Measurements from ENCODE around the gene SSH2.

SSH2 gene

DNA sequence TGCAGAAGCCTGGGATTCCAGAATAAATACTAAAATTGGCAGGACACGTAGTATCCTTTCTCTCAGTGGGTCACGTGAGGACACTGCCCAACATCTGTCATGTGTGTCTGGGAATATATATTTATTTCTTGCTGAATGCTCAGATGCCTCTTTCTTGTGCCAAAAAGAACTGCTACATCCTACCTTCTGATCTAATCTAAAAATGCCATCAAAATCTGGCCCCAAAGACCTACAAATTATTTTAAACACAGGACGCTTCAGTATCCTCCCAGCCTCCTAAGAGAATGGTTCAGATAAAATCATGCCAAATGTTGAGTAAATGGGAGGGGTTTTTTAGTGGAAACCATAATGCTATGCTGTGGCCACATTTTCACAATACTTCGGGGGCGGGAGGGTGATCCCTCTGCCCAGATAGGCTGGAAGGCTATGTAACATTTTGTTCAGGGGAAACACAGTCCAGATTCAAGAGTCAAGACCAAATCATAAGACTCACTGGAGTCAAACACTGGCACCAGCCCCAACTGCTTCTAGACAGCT lies 284.4 kb downstream of the SSH2 start:
- H3K4me3 ChIP-seq (ENCODE audit: low read length) = no peak overlapping the region
- H3K4me1 ChIP-seq (ENCODE audit: control insufficient read depth, insufficient read depth, low read length) = peaks cover 7% of the 10 kb centered on the region

DNA sequence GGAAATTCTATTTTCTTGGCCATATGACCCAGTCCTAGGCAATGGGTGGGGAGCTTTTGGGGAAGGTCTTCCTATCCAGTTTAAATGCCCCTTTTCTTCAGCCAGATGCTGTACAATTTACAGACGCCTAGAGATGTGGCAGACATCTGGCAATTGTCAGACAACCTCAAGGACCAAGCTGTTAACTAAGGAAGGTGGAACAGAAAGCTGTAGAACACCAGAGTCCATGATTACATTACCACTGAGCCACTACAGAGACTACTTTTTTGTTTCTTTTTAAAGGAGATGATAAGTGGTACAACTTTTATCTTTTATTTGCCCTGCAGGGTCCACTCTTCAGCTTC lies 286.2 kb downstream of the SSH2 start:
- Histone ChIP-seq H3K27me3 (ENCODE audit: control insufficient read depth, insufficient read depth, low read length) (no peaks in the 10 kb centered on the region), H3K36me3 (ENCODE audit: control insufficient read depth, insufficient read depth, low read length) (peaks cover 2% of the 10 kb centered on the region), H3K9ac (ENCODE audit: low read length) (no peak overlapping the region), H3K4me3 (ENCODE audit: low read length) (no peak overlapping the region), H3K27ac (ENCODE audit: low read depth, low read length) (no peak overlapping the region), H3K4me1 (ENCODE audit: control insufficient read depth, insufficient read depth, low read length) (peaks cover 10% of the 10 kb centered on the region)

More for the DNA sequence above, 284.4 kb downstream of the SSH2 start:
- Histone ChIP-seq H3K27me3 (ENCODE audit: control insufficient read depth, insufficient read depth, low read length) (no peaks in the 10 kb centered on the region), H3K9ac (ENCODE audit: low read length) (no peak overlapping the region), H3K36me3 (ENCODE audit: control insufficient read depth, insufficient read depth, low read length) (peaks cover 2% of the 10 kb centered on the region), H3K27ac (ENCODE audit: low read depth, low read length) (peak overlapping the region; percentile 33)

GRCh38 chr17:29642171-29642611 lies 287.8 kb downstream of the SSH2 start:
- Histone ChIP-seq H3K36me3 (ENCODE audit: control insufficient read depth, insufficient read depth, low read length) (no peaks in the 10 kb centered on the region), H3K27ac (ENCODE audit: low read depth, low read length) (no peak overlapping the region), H3K4me3 (ENCODE audit: low read length) (no peak overlapping the region), H3K4me1 (ENCODE audit: control insufficient read depth, insufficient read depth, low read length) (peaks cover 10% of the 10 kb centered on the region), H3K9ac (ENCODE audit: low read length) (no peak overlapping the region), H3K27me3 (ENCODE audit: control insufficient read depth, insufficient read depth, low read length) (no peaks in the 10 kb centered on the region)

GRCh38 chr17:29640981-29641642 lies 288.9 kb downstream of the SSH2 start:
- H3K9ac ChIP-seq (ENCODE audit: low read length) = no peak overlapping the region
- H3K4me3 ChIP-seq (ENCODE audit: low read length) = no peak overlapping the region
- no peak overlapping the region for H3K27ac ChIP-seq (ENCODE audit: low read depth, low read length)
- H3K36me3 ChIP-seq (ENCODE audit: control insufficient read depth, insufficient read depth, low read length) = peaks cover 7% of the 10 kb centered on the region
- no peaks in the 10 kb centered on the region for H3K27me3 ChIP-seq (ENCODE audit: control insufficient read depth, insufficient read depth, low read length)
- peaks cover 10% of the 10 kb centered on the region for H3K4me1 ChIP-seq (ENCODE audit: control insufficient read depth, insufficient read depth, low read length)

DNA sequence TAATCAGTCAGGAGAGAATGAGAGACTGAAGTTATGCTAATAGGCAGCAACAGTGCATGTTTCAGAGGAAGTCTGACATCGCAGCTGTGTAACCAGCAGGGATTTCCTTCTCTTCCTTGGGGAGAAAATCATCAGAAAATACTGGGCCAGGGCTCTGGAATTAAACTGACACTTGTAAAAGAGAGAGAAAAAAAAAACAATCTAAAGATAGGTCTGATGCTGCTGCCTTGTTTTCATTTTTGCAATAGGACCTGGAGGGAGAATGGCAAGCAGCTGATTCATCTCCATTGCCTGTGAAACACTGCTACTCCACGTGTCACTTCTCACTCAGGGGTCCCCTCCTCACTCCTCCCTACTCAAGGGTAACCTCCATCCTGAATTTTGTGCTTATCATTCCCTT lies 289.6 kb downstream of the SSH2 start:
- Histone ChIP-seq H3K27me3 (ENCODE audit: control insufficient read depth, insufficient read depth, low read length) (no peaks in the 10 kb centered on the region), H3K36me3 (ENCODE audit: control insufficient read depth, insufficient read depth, low read length) (peaks cover 10% of the 10 kb centered on the region), H3K4me3 (ENCODE audit: low read length) (no peak overlapping the region), H3K4me1 (ENCODE audit: control insufficient read depth, insufficient read depth, low read length) (peaks cover 10% of the 10 kb centered on the region), H3K9ac (ENCODE audit: low read length) (no peak overlapping the region), H3K27ac (ENCODE audit: low read depth, low read length) (no peak overlapping the region)

- H3K27ac ChIP-seq (ENCODE audit: low read depth, low read length) = no peak overlapping the region
- H3K9ac ChIP-seq (ENCODE audit: low read length) = no peak overlapping the region
- H3K4me1 ChIP-seq (ENCODE audit: control insufficient read depth, insufficient read depth, low read length) = no peaks in the 10 kb centered on the region
- peaks cover 26% of the 10 kb centered on the region for H3K36me3 ChIP-seq (ENCODE audit: control insufficient read depth, insufficient read depth, low read length)
- no peaks in the 10 kb centered on the region for H3K27me3 ChIP-seq (ENCODE audit: control insufficient read depth, insufficient read depth, low read length)
- H3K4me3 ChIP-seq (ENCODE audit: low read length) = no peak overlapping the region
Observed at GRCh38 chr17:29633886-29634285, 296.1 kb downstream of the SSH2 start.

GRCh38 chr17:29630630-29631193 lies 299.3 kb downstream of the SSH2 start:
- H3K27me3 ChIP-seq (ENCODE audit: control insufficient read depth, insufficient read depth, low read length) = no peaks in the 10 kb centered on the region
- no peaks in the 10 kb centered on the region for H3K4me1 ChIP-seq (ENCODE audit: control insufficient read depth, insufficient read depth, low read length)
- peaks cover 16% of the 10 kb centered on the region for H3K36me3 ChIP-seq (ENCODE audit: control insufficient read depth, insufficient read depth, low read length)
- no peak overlapping the region for H3K9ac ChIP-seq (ENCODE audit: low read length)
- H3K4me3 ChIP-seq (ENCODE audit: low read length) = no peak overlapping the region
- no peak overlapping the region for H3K27ac ChIP-seq (ENCODE audit: low read depth, low read length)

GRCh38 chr17:29629839-29630238 lies 300.2 kb downstream of the SSH2 start:
- Histone ChIP-seq H3K4me3 (ENCODE audit: low read length) (no peak overlapping the region), H3K36me3 (ENCODE audit: control insufficient read depth, insufficient read depth, low read length) (peaks cover 16% of the 10 kb centered on the region), H3K4me1 (ENCODE audit: control insufficient read depth, insufficient read depth, low read length) (no peaks in the 10 kb centered on the region), H3K27ac (ENCODE audit: low read depth, low read length) (no peak overlapping the region), H3K9ac (ENCODE audit: low read length) (no peak overlapping the region), H3K27me3 (ENCODE audit: control insufficient read depth, insufficient read depth, low read length) (no peaks in the 10 kb centered on the region)

GRCh38 chr17:29628644-29629043 lies 301.4 kb downstream of the SSH2 start:
- Histone ChIP-seq H3K9ac (ENCODE audit: low read length) (no peak overlapping the region), H3K27ac (ENCODE audit: low read depth, low read length) (no peak overlapping the region), H3K27me3 (ENCODE audit: control insufficient read depth, insufficient read depth, low read length) (no peaks in the 10 kb centered on the region), H3K36me3 (ENCODE audit: control insufficient read depth, insufficient read depth, low read length) (peaks cover 16% of the 10 kb centered on the region), H3K4me3 (ENCODE audit: low read length) (no peak overlapping the region), H3K4me1 (ENCODE audit: control insufficient read depth, insufficient read depth, low read length) (no peaks in the 10 kb centered on the region)

GRCh38 chr17:29627951-29628350 lies 302.1 kb downstream of the SSH2 start:
- H3K27ac ChIP-seq (ENCODE audit: low read depth, low read length) = no peak overlapping the region
- peaks cover 1% of the 10 kb centered on the region for H3K4me1 ChIP-seq (ENCODE audit: control insufficient read depth, insufficient read depth, low read length)
- H3K27me3 ChIP-seq (ENCODE audit: control insufficient read depth, insufficient read depth, low read length) = no peaks in the 10 kb centered on the region
- peaks cover 16% of the 10 kb centered on the region for H3K36me3 ChIP-seq (ENCODE audit: control insufficient read depth, insufficient read depth, low read length)
- H3K9ac ChIP-seq (ENCODE audit: low read length) = no peak overlapping the region
- no peak overlapping the region for H3K4me3 ChIP-seq (ENCODE audit: low read length)

DNA sequence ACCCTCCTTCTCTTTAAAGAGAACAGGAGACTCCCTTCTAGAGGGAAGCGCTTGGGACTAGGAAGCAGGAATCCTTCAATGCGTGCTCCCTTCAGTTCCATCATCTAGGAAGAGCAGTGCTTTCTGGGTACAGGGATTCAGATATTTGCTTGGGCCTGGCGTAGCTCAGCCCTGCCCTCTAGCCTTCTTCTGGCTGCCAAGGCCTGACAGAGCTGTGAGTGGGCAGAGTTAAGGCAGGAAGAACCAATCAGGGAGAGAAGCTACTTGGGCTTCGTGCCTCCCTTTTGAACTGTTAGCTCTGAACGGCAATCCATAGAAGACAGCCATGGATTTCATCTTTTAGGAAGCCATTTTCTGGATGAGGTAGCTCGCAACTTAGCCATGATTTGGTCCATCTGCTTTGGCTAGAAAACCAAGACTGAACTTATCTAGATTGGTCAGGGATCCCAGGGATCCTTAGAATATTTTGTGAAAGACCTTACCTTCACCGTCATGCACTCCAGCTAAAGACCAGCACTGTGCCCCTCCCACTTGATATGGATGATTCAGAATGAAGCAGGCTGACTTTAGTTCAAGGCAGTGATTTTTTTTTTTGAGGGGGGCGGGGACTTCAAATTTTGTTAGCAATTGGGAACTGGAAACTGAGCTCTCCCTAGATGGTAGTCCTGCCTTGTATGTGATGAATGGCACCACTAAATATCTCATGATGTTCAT lies 304.8 kb downstream of the SSH2 start:
- peaks cover 7% of the 10 kb centered on the region for H3K4me1 ChIP-seq (ENCODE audit: control insufficient read depth, insufficient read depth, low read length)
- H3K36me3 ChIP-seq (ENCODE audit: control insufficient read depth, insufficient read depth, low read length) = no peaks in the 10 kb centered on the region
- H3K9ac ChIP-seq (ENCODE audit: low read length) = no peak overlapping the region
- H3K4me3 ChIP-seq (ENCODE audit: low read length) = no peak overlapping the region
- H3K27me3 ChIP-seq (ENCODE audit: control insufficient read depth, insufficient read depth, low read length) = no peaks in the 10 kb centered on the region
- no peak overlapping the region for H3K27ac ChIP-seq (ENCODE audit: low read depth, low read length)

DNA sequence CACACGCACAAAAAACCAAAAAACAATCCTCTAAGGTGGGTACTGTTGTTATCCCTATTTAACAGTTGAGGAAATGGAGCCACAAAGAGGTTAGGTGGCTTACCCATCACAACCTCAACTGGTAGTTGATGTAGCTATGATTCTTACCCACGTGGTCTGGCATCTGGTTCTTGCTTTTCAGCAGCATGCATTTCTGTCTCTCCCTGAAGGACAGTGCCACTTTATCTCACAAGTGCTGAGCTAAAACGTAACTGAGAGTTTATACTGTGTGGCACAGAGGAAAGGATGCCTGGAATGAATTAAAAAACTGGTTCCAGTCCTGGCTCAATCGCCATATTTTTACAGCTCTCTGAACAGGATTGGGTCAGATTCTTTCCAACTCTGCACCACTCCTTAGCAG lies 305.4 kb downstream of the SSH2 start:
- H3K4me3 ChIP-seq (ENCODE audit: low read length) = no peak overlapping the region
- H3K36me3 ChIP-seq (ENCODE audit: control insufficient read depth, insufficient read depth, low read length) = no peaks in the 10 kb centered on the region
- H3K4me1 ChIP-seq (ENCODE audit: control insufficient read depth, insufficient read depth, low read length) = peaks cover 7% of the 10 kb centered on the region
- H3K9ac ChIP-seq (ENCODE audit: low read length) = no peak overlapping the region
- H3K27me3 ChIP-seq (ENCODE audit: control insufficient read depth, insufficient read depth, low read length) = no peaks in the 10 kb centered on the region
- H3K27ac ChIP-seq (ENCODE audit: low read depth, low read length) = no peak overlapping the region

Measured in rectal smooth muscle tissue (tissue), 1 donor.